Neural progenitor cell (in vitro differentiated cells): Measurements from ENCODE around the gene PLA2G4B. TPM values are rescaled to one million over a fixed set of nuclear protein-coding genes. Genes with fewer than 3 reads are reported as not detected.

Experiments used
- DNase-seq: peaks from one replicate; pipeline ENCODE4 v3.0.0-alpha.2; 2016; ENCODE audit warnings: low spot score
- H2AFZ ChIP-seq: fragments of 200-600 bp; sonication (generic); replicated peaks from 2 replicates; pipeline ENCODE4 v1.6.1; 2016; ENCODE audit warnings: antibody characterized with exemption
- H3F3A ChIP-seq: fragments of 200-600 bp; sonication (generic); 2 replicates; pipeline ENCODE4 v1.6.1; 2016; ENCODE audit warnings: antibody characterized with exemption, low read depth
- H3K27ac ChIP-seq: fragments of 200-600 bp; sonication (generic); 2 replicates; pipeline ENCODE4 v1.5.1; 2016; ENCODE audit warnings: mild to moderate bottlenecking
- H3K27me3 ChIP-seq: fragments of 200-600 bp; sonication (generic); 2 replicates; pipeline ENCODE4 v1.6.1; 2016; ENCODE audit warnings: mild to moderate bottlenecking, moderate library complexity
- H3K36me3 ChIP-seq: fragments of 200-600 bp; sonication (generic); 2 replicates; pipeline ENCODE4 v1.5.1; 2016
- H3K4me1 ChIP-seq: fragments of 200-600 bp; sonication (generic); 2 replicates; pipeline ENCODE4 v1.6.1; 2016; ENCODE audit warnings: mixed run types
- H3K4me2 ChIP-seq: fragments of 200-600 bp; sonication (generic); 2 replicates; pipeline ENCODE4 v1.6.1; 2016
- H3K4me3 ChIP-seq: fragments of 200-600 bp; sonication (generic); 2 replicates; pipeline ENCODE4 v1.5.1; 2016
- H3K79me2 ChIP-seq: fragments of 200-600 bp; sonication (generic); 2 replicates; pipeline ENCODE4 v1.6.1; 2016; ENCODE audit warnings: low read depth
- H3K9ac ChIP-seq: fragments of 200-600 bp; sonication (generic); 2 replicates; pipeline ENCODE4 v1.6.1; 2016
- H3K9me3 ChIP-seq: fragments of 200-600 bp; sonication (generic); 2 replicates; pipeline ENCODE4 v1.5.1; 2016; ENCODE audit warnings: low read depth
- H4K20me1 ChIP-seq: fragments of 200-600 bp; sonication (generic); 2 replicates; pipeline ENCODE4 v1.6.1; 2016; ENCODE audit warnings: low read depth
- H3K27ac Mint-ChIP-seq: 3 replicates; pipeline ENCODE4 v1.8.0; 2021; ENCODE audit warnings: mixed read lengths
- H3K27me3 Mint-ChIP-seq: 2 replicates; pipeline ENCODE4 v1.8.0; 2022; ENCODE audit warnings: low read depth, mild to moderate bottlenecking, inconsistent platforms, moderate library complexity, mixed read lengths; ENCODE audit not compliant: insufficient read depth
- H3K36me3 Mint-ChIP-seq: 3 replicates; pipeline ENCODE4 v1.8.0; 2021; ENCODE audit warnings: mixed read lengths
- H3K4me1 Mint-ChIP-seq: 3 replicates; pipeline ENCODE4 v1.8.0; 2021; ENCODE audit warnings: mixed read lengths
- H3K4me3 Mint-ChIP-seq: 3 replicates; pipeline ENCODE4 v1.8.0; 2021; ENCODE audit warnings: mild to moderate bottlenecking, moderate library complexity, mixed read lengths
- H3K9me3 Mint-ChIP-seq: 3 replicates; pipeline ENCODE4 v1.8.0; 2020; ENCODE audit warnings: mixed read lengths
- EZH2 ChIP-seq: fragments of 200-600 bp; sonication (generic); IDR thresholded peaks from 2 replicates; pipeline ENCODE4 v1.6.1; 2017; ENCODE audit warnings: antibody characterized with exemption, mild to moderate bottlenecking, moderate library complexity
- EZH2phosphoT487 ChIP-seq: fragments of 200-600 bp; sonication (generic); IDR thresholded peaks from 2 replicates; pipeline ENCODE4 v1.6.1; 2017; ENCODE audit warnings: antibody characterized with exemption
- total RNA-seq: library from RNA; depleted of rRNA; stranded (reverse); fragments of >200 nt; gene quantifications from 2 replicates; pipeline ENCODE4 v1.2.3, GENCODE V29; 2015; ENCODE audit warnings: low replicate concordance
- TF ChIP-seq, protein P1 (sequence below): fragments of 200-600 bp; sonication (generic); IDR thresholded peaks from 2 replicates; pipeline ENCODE4 v1.5.1; 2017; ENCODE audit warnings: antibody characterized with exemption, mild to moderate bottlenecking

PLA2G4B gene
- total RNA-seq, 1 donor from 2014 or later, result 2.0 TPM

- peaks cover 7% of the 10 kb centered on the region for H3K4me1 Mint-ChIP-seq
Observed at GRCh38 chr15:41822471-41822870, 16.2 kb upstream of the PLA2G4B start.

DNA sequence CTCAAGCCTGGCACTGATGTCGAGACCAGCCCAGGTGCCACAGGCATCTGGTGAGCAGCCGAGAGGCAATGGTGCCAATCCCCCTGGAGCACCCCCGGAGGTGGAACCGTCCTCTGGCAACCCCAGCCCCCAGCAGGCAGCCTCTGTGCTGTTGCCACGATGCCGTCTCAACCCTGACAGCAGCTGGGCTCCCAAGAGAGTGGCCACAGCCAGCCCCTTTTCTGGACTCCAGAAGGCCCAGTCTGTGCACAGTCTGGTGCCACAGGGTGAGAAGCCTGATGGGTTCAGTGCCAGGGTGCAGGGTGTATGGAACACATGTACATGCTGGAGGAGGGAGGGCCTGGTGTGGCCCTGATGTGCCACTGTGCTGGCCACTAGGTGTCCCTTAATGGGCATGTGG is 15.7 kb upstream of the PLA2G4B start:
- Histone ChIP-seq H3K9ac (no peak overlapping the region), H3K4me2 (no peak overlapping the region), H2AFZ (no peak overlapping the region), H3K36me3 (no peaks in the 10 kb centered on the region), H3K4me3 (no peak overlapping the region), H3F3A (peaks cover 6% of the 10 kb centered on the region), H4K20me1 (no peaks in the 10 kb centered on the region), H3K27ac (no peak overlapping the region), H3K9me3 (no peaks in the 10 kb centered on the region), H3K4me1 (peaks cover 7% of the 10 kb centered on the region), H3K27me3 (peaks cover 10% of the 10 kb centered on the region), H3K79me2 (no peaks in the 10 kb centered on the region)
- no peak overlapping the region for H3K27ac Mint-ChIP-seq
- H3K27me3 Mint-ChIP-seq, result peaks cover 4% of the 10 kb centered on the region
- H3K4me1 Mint-ChIP-seq, result peaks cover 7% of the 10 kb centered on the region
- no peak for TF ChIP-seq EZH2
- TF ChIP-seq, protein P1, sequence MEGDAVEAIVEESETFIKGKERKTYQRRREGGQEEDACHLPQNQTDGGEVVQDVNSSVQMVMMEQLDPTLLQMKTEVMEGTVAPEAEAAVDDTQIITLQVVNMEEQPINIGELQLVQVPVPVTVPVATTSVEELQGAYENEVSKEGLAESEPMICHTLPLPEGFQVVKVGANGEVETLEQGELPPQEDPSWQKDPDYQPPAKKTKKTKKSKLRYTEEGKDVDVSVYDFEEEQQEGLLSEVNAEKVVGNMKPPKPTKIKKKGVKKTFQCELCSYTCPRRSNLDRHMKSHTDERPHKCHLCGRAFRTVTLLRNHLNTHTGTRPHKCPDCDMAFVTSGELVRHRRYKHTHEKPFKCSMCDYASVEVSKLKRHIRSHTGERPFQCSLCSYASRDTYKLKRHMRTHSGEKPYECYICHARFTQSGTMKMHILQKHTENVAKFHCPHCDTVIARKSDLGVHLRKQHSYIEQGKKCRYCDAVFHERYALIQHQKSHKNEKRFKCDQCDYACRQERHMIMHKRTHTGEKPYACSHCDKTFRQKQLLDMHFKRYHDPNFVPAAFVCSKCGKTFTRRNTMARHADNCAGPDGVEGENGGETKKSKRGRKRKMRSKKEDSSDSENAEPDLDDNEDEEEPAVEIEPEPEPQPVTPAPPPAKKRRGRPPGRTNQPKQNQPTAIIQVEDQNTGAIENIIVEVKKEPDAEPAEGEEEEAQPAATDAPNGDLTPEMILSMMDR, result no peak
- TF ChIP-seq EZH2phosphoT487, result no peak
- H3K4me3 Mint-ChIP-seq, result no peak overlapping the region
- no peak for DNase-seq
- H3K9me3 Mint-ChIP-seq, result no peaks in the 10 kb centered on the region
- H3K36me3 Mint-ChIP-seq, result peaks cover 22% of the 10 kb centered on the region

More at GRCh38 chr15:41822471-41822870, 16.2 kb upstream of the PLA2G4B start:
- Histone ChIP-seq H3K9ac (no peak overlapping the region), H3K27ac (no peak overlapping the region), H3K27me3 (peaks cover 8% of the 10 kb centered on the region), H3K4me1 (peaks cover 7% of the 10 kb centered on the region), H3K4me3 (no peak overlapping the region), H3K79me2 (no peaks in the 10 kb centered on the region), H3K36me3 (no peaks in the 10 kb centered on the region), H3F3A (peaks cover 6% of the 10 kb centered on the region), H3K4me2 (no peak overlapping the region), H2AFZ (no peak overlapping the region), H4K20me1 (no peaks in the 10 kb centered on the region), H3K9me3 (no peaks in the 10 kb centered on the region)
- H3K27ac Mint-ChIP-seq, result no peak overlapping the region
- H3K4me3 Mint-ChIP-seq, result no peak overlapping the region
- peaks cover 25% of the 10 kb centered on the region for H3K36me3 Mint-ChIP-seq
- H3K27me3 Mint-ChIP-seq, result peaks cover 2% of the 10 kb centered on the region
- no peaks in the 10 kb centered on the region for H3K9me3 Mint-ChIP-seq
- DNase-seq, result no peak
- no peak for TF ChIP-seq EZH2
- TF ChIP-seq, protein P1, result no peak
- no peak for TF ChIP-seq EZH2phosphoT487

- Histone ChIP-seq H4K20me1 (no peaks in the 10 kb centered on the region), H2AFZ (no peak overlapping the region), H3K79me2 (peaks cover under 1% of the 10 kb centered on the region), H3K27ac (no peak overlapping the region), H3K4me3 (no peak overlapping the region), H3K9me3 (no peaks in the 10 kb centered on the region), H3F3A (peaks cover 6% of the 10 kb centered on the region), H3K9ac (no peak overlapping the region), H3K36me3 (no peaks in the 10 kb centered on the region), H3K4me1 (peaks cover 7% of the 10 kb centered on the region), H3K27me3 (peaks cover 10% of the 10 kb centered on the region), H3K4me2 (no peak overlapping the region)
- no peak overlapping the region for H3K4me3 Mint-ChIP-seq
- DNase-seq, result no peak
- TF ChIP-seq EZH2phosphoT487 (no peak), EZH2 (no peak)
- TF ChIP-seq, protein P1, result no peak
- peaks cover 17% of the 10 kb centered on the region for H3K36me3 Mint-ChIP-seq
- H3K9me3 Mint-ChIP-seq, result no peaks in the 10 kb centered on the region
- peaks cover 8% of the 10 kb centered on the region for H3K27me3 Mint-ChIP-seq
- no peak overlapping the region for H3K27ac Mint-ChIP-seq
- H3K4me1 Mint-ChIP-seq, result peaks cover 9% of the 10 kb centered on the region
Observed at GRCh38 chr15:41823502-41823901, 15.1 kb upstream of the PLA2G4B start.
